Stimulated activated naive CD8-positive, alpha-beta T cell treated with anti-CD3 and anti-CD28 coated beads, Interleukin-15, Interleukin-2, amounts not matched to agents 100 ng/mL and 50 ng/mL, for 24 hours (primary cell): ENCODE measurements around the gene KIF4A.
A peak's percentile ranks its signal among the peaks of the same experiment; 100 is the strongest.
"Not testable (repeated sequence)": the region's sequence is repeated elsewhere in the genome, so short reads cannot be mapped to it uniquely, and the experiment has no call there.

Source experiments
- H3K27ac Mint-ChIP-seq: one replicate; pipeline ENCODE4 v1.8.0; 2021; ENCODE audit warnings: mild to moderate bottlenecking, mixed read lengths
- H3K27me3 Mint-ChIP-seq: one replicate; pipeline ENCODE4 v1.8.0; 2021; ENCODE audit warnings: mixed read lengths
- H3K36me3 Mint-ChIP-seq: one replicate; pipeline ENCODE4 v1.8.0; 2021; ENCODE audit warnings: low read depth, mixed read lengths
- H3K4me1 Mint-ChIP-seq: one replicate; pipeline ENCODE4 v1.8.0; 2021; ENCODE audit warnings: low read depth, mixed read lengths
- H3K4me3 Mint-ChIP-seq: one replicate; pipeline ENCODE4 v1.8.0; 2021; ENCODE audit warnings: mild to moderate bottlenecking, mixed read lengths
- H3K9me3 Mint-ChIP-seq: one replicate; pipeline ENCODE4 v1.8.0; 2021; ENCODE audit warnings: mixed read lengths

The KIF4A gene

DNA sequence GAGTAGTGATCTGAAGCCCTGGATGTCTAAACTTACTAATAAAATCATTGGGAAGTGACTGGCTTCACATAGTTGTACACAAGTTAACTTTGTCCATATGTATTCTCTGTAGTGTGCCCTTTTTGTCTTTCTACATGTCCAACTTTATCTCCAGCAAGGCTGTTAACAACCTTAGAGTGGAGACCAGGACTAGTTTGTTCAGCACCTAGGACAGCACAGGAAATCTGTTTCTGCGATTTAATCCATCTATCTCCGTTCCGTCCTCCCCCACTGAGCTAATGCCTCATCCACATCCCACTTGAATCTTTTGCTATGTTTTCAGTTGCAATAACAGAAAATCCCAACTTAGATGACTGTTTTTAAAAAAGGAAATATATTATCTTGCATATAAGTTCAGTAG, 25.1 kb upstream of the KIF4A start:
- H3K36me3 Mint-ChIP-seq = no peaks in the 10 kb centered on the region
- H3K9me3 Mint-ChIP-seq = no peaks in the 10 kb centered on the region
- no peaks in the 10 kb centered on the region for H3K4me1 Mint-ChIP-seq
- H3K4me3 Mint-ChIP-seq = no peak overlapping the region
- no peak overlapping the region for H3K27ac Mint-ChIP-seq
- H3K27me3 Mint-ChIP-seq = no peaks in the 10 kb centered on the region

DNA sequence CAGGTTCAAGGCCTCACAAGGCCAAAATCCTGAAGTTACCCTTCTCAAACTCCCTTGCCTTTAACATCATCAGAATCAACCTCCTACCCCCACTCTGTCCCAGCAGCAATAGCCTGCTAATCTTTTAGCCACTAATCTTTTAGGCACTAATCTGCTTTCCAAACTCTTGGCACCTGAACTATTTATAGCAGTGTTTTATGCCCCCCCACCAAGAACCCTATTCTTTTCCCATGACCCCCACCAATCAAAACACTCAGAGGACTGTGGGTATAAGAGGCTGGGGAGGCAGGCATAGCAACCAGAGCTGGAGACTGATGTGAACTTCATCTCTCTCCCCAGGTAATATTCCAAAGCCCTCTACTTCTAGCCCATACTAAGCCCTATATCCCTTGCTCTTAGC, 21.9 kb upstream of the KIF4A start, which contains the start of gene ARR3:
ARR3 (plus strand) TSS at position 301 of the 400 bp plus-strand sequence. CDS start 1,052 bp downstream, outside the sequence.
- H3K27ac Mint-ChIP-seq = no peak within 1 kb of the TSS
- H3K36me3 Mint-ChIP-seq = no peaks in the 10 kb centered on the region
- H3K9me3 Mint-ChIP-seq = no peaks in the 10 kb centered on the region
- H3K4me3 Mint-ChIP-seq = no peak within 1 kb of the TSS
- H3K27me3 Mint-ChIP-seq = no peaks in the 10 kb centered on the region
- H3K4me1 Mint-ChIP-seq = no peaks in the 10 kb centered on the region

DNA sequence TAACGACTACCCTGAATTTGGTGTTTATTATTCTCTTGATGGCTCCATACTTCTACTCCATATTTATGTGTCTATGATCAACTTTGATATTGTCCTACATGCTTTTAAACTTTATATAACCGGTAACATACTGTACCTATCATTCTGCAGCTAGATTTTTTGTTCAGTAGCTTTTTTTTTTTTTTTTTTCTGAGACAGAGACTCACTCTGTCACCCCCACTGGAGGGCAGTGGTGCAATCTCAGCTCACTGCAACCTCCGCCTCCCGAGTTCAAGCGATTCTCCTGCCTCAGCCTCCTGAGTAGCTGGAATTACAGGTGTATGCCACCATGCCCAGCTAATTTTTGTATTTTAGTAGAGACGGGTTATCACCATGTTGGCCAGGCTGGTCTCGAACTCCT, 15.9 kb upstream of the KIF4A start:
- H3K27me3 Mint-ChIP-seq, H3K4me3 Mint-ChIP-seq, H3K27ac Mint-ChIP-seq, H3K9me3 Mint-ChIP-seq, H3K36me3 Mint-ChIP-seq, H3K4me1 Mint-ChIP-seq: not testable (repeated sequence)

DNA sequence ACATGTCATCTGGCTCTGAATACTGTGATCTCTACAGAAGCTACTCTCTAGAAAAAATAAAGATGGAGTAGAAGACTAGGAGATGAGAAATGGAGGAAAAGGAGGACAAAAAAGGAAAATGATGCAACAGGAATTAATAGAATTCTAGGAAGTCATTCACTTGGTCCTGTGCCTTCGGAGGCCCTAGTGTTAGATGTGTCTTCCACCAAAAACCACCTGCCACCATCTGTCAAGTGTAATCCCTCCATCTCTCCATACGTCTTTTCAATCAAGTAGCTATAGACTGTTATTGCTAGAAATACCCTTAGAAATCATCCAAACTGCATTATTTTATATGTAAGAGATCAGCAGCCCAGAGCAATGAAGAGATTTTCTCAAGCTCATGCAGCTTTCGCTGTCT, 10.8 kb upstream of the KIF4A start:
- no peak overlapping the region for H3K4me3 Mint-ChIP-seq
- no peaks in the 10 kb centered on the region for H3K27me3 Mint-ChIP-seq
- no peak overlapping the region for H3K27ac Mint-ChIP-seq
- no peaks in the 10 kb centered on the region for H3K4me1 Mint-ChIP-seq
- peaks cover 14% of the 10 kb centered on the region for H3K36me3 Mint-ChIP-seq
- no peaks in the 10 kb centered on the region for H3K9me3 Mint-ChIP-seq

DNA sequence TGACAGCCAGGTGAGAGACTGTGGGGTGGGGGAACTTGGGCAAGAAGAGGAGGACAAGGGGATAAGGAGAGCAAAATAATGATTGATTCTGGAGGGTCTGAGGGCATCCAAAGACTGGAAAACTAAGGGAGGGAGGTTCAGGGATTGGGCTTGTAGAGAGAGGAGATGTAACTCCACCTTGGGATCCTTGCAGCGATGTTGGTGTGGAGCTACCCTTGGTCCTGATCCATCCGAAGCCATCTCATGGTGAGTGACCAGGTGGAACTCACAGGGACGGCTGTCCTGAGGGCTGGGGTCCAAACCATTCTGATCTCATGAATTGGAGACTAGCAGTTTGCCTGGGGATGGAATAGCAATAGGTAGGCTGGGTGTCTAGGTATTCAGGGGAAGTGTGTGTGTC, 9.3 kb upstream of the KIF4A start:
- no peak overlapping the region for H3K27ac Mint-ChIP-seq
- H3K4me1 Mint-ChIP-seq = no peaks in the 10 kb centered on the region
- no peaks in the 10 kb centered on the region for H3K9me3 Mint-ChIP-seq
- H3K36me3 Mint-ChIP-seq = peaks cover 14% of the 10 kb centered on the region
- H3K27me3 Mint-ChIP-seq = no peaks in the 10 kb centered on the region
- no peak overlapping the region for H3K4me3 Mint-ChIP-seq

DNA sequence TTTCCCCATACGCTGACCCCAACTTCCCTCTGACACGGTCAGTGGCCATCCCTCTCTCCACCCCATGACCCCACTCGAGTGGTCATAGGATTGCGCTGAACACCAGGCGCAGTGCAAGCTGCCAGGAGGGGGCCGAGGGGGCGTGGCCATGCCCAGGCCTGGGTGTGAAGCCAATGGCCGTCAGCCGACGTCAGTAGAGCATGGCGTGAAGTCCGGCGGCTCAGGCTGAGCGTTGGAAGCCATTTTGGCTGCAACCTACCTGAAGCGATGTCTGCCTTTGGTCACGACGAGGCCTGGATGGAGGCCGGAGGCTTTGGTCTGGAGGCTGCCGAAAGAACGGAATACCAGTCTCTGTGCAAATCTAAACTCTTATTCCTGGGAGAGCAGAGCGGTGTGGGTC, 8.0 kb upstream of the KIF4A start, which contains the start of gene RAB41:
RAB41 (plus strand) TSS at position 222 of the 400 bp plus-strand sequence; CDS start at position 268, 46 bp downstream.
- Mint-ChIP-seq H3K36me3 (peaks cover 24% of the 10 kb centered on the region), H3K27ac (no peak within 1 kb of the TSS), H3K4me3 (no peak within 1 kb of the TSS), H3K4me1 (no peaks in the 10 kb centered on the region), H3K27me3 (no peaks in the 10 kb centered on the region), H3K9me3 (no peaks in the 10 kb centered on the region)

DNA sequence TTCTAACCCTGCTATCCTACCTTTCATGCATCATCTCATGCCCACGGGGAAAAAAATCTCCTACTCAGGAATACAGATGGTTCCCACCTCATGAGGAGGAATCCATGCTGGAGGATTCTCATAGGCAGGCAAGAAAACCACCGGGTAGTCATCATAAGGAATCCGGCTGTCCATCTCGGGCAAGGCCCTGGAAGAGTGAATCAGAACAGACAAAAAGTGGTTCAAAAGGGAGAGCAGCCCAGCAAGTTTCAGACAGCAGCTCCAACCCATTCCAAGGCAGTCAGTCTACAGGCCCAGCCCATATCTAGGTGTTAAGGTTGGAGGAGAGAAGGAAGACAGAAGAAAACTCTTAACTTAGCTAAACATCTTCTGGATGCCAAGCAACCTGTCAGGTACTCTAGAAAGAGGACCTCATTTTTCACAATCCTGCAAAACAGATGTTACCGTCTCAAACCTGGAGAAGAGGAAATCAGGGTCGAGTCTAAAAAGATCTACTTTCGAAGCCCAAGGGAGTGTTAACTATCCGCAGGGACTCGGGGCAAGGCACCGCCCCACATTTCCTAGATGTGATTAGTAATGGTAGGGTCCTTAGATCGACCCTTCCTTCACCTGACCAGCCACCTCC, 624 bp upstream of the KIF4A start:
- Mint-ChIP-seq H3K4me1 (peaks cover 10% of the 10 kb centered on the region), H3K27me3 (no peaks in the 10 kb centered on the region), H3K27ac (peak overlapping the region; percentile 86), H3K4me3 (peak overlapping the region; percentile 93), H3K36me3 (peaks cover 10% of the 10 kb centered on the region), H3K9me3 (no peaks in the 10 kb centered on the region)

DNA sequence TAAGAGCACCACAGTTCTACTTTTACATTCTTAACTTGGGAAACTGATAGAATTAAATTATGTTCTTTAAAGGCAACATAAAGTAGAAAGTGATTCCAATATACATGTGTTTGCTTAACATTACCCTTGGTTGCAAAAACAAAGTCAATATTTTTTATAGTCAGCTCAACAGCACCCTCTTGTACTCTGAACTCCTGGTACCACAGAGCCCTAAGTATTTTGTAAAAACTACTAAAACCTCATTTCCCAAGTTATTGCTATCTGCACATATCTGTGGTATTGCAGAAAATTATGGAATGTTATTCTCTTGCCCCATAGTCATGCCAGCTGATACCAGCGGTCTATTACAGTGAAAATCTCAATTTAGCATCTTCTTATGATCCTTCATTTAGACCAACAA, 2.9 kb downstream of the KIF4A start:
- Mint-ChIP-seq H3K36me3 (peaks cover 4% of the 10 kb centered on the region), H3K27me3 (no peaks in the 10 kb centered on the region), H3K27ac (no peak overlapping the region), H3K9me3 (no peaks in the 10 kb centered on the region), H3K4me3 (no peak overlapping the region), H3K4me1 (peaks cover 10% of the 10 kb centered on the region)

DNA sequence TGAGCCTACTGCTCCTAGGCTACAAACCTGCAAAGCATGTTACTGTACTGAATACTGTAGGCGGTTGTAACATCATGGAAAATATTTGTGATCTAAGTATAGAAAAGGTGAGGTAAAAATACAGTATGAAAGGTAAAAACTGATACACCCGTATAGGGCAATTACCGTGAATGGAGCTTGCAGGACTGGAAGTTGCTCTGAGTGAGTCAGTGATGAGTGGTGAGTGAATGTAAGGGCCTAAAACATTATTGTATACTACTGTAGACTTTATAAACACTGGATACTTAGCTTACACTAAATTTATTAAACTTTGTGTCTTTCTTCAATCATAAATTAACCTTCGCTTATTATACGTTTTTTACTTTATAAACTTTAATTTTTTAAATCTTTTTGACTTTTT, 3.7 kb downstream of the KIF4A start:
- no peak overlapping the region for H3K27ac Mint-ChIP-seq
- peaks cover 7% of the 10 kb centered on the region for H3K4me1 Mint-ChIP-seq
- no peaks in the 10 kb centered on the region for H3K9me3 Mint-ChIP-seq
- no peaks in the 10 kb centered on the region for H3K27me3 Mint-ChIP-seq
- H3K4me3 Mint-ChIP-seq = no peak overlapping the region
- H3K36me3 Mint-ChIP-seq = peaks cover 4% of the 10 kb centered on the region

DNA sequence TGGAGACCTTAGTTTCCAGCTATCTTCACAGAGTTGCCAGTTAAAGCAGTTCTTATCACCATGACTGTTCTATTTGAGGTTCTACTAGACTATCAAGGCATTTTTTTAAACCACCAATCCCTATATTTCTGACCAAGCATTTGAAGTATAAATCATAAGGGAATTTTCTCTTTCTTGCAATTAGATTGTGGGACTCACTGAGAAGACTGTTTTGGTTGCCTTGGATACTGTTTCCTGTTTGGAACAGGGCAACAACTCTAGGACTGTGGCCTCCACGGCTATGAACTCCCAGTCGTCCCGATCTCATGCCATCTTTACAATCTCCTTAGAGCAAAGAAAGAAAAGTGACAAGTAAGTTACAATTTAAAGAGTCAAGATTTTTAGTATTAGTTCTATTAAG, 11.8 kb downstream of the KIF4A start:
- Mint-ChIP-seq H3K9me3 (no peaks in the 10 kb centered on the region), H3K27ac (no peak overlapping the region), H3K36me3 (peaks cover 42% of the 10 kb centered on the region), H3K27me3 (no peaks in the 10 kb centered on the region), H3K4me1 (no peaks in the 10 kb centered on the region), H3K4me3 (no peak overlapping the region)

DNA sequence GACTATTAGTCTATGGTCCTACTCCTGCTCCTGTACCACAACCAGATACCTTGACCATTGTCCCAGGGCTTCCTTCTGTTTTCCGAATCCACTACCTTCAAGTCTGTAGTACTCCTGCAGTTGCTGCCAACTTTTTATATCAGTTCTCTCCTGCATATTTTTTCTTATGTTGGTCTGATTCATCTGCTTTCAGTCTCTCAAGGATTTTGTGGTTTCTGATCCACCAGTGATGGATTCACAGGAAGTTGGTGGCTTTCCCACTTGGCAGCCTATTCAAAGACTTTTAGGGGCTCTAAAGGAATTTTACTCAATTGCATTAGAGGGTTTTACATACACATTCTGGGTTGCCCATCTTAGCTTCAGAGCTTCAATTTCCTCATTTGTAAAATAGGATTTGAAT, 23.6 kb downstream of the KIF4A start:
- H3K4me3 Mint-ChIP-seq = no peak overlapping the region
- H3K27me3 Mint-ChIP-seq = no peaks in the 10 kb centered on the region
- peaks cover 6% of the 10 kb centered on the region for H3K36me3 Mint-ChIP-seq
- H3K4me1 Mint-ChIP-seq = no peaks in the 10 kb centered on the region
- H3K9me3 Mint-ChIP-seq = no peaks in the 10 kb centered on the region
- H3K27ac Mint-ChIP-seq = no peak overlapping the region

DNA sequence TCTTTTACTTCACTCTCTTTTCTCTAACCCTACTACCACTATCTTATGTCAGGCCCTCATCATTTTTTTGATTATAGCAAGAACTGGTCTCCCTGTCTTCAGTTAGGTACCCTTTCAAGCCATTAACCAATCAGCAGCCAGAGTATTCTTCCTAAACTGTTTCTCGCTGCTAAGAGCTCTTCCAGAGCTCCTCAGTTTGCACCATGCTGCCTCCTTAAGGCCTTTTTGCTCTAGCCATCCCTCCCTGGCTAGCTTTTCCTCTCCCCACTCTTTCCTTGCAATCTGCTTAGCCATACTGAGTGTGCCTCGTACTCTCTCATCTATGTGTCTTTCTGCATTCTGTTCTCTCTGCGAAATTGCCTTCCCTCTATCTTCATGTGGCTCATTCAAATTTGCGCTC, 32.9 kb downstream of the KIF4A start:
- H3K9me3 Mint-ChIP-seq = no peaks in the 10 kb centered on the region
- H3K4me3 Mint-ChIP-seq = no peak overlapping the region
- H3K36me3 Mint-ChIP-seq = peaks cover 3% of the 10 kb centered on the region
- H3K27me3 Mint-ChIP-seq = no peaks in the 10 kb centered on the region
- no peak overlapping the region for H3K27ac Mint-ChIP-seq
- no peaks in the 10 kb centered on the region for H3K4me1 Mint-ChIP-seq

DNA sequence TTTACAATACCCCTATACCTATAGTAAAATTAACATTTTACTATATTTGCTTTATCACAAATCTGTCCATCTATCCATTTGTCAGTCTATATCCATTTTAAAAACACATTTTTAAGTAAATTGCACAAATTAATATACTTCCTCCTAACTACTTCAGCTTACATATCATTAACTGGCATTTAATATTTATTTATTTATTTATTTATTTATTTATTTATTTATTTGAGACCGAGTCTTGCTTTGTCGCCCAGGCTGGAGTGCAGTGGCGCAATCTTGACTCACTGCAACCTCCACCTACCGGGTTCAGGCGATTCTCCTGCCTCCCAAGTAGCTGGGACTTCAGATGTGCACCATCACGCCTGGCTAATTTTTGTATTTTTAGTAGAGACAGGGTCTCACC, 33.7 kb downstream of the KIF4A start:
- not testable (repeated sequence) for H3K4me1 Mint-ChIP-seq, H3K9me3 Mint-ChIP-seq, H3K4me3 Mint-ChIP-seq, H3K27me3 Mint-ChIP-seq, H3K27ac Mint-ChIP-seq, H3K36me3 Mint-ChIP-seq

DNA sequence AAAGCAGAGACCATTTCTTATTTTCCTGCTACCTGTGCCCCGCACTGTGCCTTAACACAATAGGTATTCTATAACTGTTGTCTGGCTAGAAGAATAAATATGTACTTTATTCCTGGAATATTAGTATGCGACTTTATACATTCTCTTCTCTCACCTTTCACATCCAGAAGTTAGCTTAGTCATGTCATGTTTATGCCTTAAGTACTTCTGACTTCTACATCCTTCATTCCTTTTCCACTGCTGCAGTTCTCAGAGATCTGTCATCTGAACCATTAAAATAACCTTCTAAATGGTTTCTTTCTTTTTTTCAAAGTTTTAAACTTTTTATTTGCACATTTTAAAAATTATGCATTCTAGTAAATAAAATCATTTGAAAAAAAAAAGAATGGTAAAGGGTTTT, 34.4 kb downstream of the KIF4A start:
- no peaks in the 10 kb centered on the region for H3K9me3 Mint-ChIP-seq

DNA sequence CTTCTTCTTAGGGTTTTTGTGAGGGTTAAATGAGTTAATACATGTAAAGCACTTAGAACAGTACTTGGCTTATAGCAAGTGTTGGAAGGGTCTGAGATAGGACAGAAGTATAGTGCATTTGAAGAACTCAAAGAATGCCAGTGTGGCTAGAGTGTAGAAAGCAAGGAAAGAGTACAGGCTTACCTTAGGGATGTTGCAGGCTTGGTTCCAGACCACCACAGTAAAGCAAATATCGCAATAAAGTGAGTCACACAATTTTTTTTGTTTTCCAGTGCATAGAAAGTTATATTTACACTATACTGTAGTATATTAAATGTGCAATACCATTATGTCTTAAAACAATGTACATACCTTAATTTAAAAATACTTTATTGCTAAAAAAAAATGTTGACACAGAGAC, 41.3 kb downstream of the KIF4A start:
- peaks cover 3% of the 10 kb centered on the region for H3K4me1 Mint-ChIP-seq
- no peaks in the 10 kb centered on the region for H3K9me3 Mint-ChIP-seq
- no peaks in the 10 kb centered on the region for H3K27me3 Mint-ChIP-seq
- H3K36me3 Mint-ChIP-seq = peaks cover 11% of the 10 kb centered on the region
- H3K27ac Mint-ChIP-seq = no peak overlapping the region
- no peak overlapping the region for H3K4me3 Mint-ChIP-seq

More for the DNA sequence above, 34.4 kb downstream of the KIF4A start:
- Mint-ChIP-seq H3K4me1 (no peaks in the 10 kb centered on the region), H3K27ac (no peak overlapping the region), H3K27me3 (no peaks in the 10 kb centered on the region), H3K4me3 (no peak overlapping the region), H3K36me3 (peaks cover 4% of the 10 kb centered on the region)

DNA sequence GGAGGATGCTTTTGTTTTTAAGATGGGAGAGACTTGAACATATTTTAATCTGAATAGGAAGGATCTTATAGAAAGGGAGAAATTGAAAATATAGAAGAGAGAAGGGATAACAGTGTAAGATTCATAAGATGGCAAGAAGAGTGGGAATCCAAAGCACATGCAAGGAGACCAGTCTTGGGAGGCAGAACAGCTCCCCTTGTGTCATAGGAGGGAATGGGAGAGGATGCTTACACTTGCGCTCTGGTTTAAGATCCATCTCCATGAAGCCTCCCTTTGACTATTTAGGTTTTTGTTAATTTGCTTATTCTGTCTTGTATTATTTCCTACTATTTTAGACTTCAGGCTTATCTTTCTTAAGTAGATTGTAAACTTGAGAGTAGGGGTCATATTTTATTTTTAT, 42.7 kb downstream of the KIF4A start:
- Mint-ChIP-seq H3K4me1 (peaks cover 17% of the 10 kb centered on the region), H3K9me3 (no peaks in the 10 kb centered on the region), H3K36me3 (peaks cover 11% of the 10 kb centered on the region), H3K4me3 (no peak overlapping the region), H3K27ac (no peak overlapping the region), H3K27me3 (no peaks in the 10 kb centered on the region)
